Left hindlimb (tissue), 1 donor: Measurements from ENCODE around the gene GLT8D2.

Source experiments
- DNase-seq: peaks from one replicate; pipeline ENCODE4 v3.0.0-alpha.2; 2018

GLT8D2 gene

DNA sequence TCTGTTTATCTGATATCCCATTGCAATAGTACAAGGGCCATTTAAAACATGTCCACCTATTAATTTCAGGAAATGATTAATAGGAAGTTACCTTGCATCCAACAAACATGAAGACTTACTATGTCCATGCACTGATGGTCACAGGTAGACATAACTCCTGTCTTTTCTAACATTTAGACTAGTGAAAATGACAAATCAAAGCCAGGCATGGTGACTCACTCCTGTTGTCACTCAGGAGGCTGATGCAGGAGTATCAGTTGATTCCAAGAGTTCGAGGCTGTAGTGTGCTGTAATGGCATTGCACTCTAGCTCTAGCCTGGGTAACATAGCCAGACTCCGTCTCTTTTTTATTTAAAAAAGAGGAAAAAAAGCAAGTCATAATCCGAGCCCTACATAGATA is 105.0 kb downstream of the GLT8D2 start:
- no peak for DNase-seq
